NCI-H2081 treated with DMSO at 0.1 percent for 48 hours (cell line): ENCODE results near the gene RGPD6.
"Not testable (repeated sequence)": the region's sequence is repeated elsewhere in the genome, so short reads cannot be mapped to it uniquely, and the experiment has no call there.

ENCODE experiments used
- DNase-seq: peaks from one replicate; lab custom pipeline; 2025; lab: John Stamatoyannopoulos, UW

Gene RGPD6

DNA sequence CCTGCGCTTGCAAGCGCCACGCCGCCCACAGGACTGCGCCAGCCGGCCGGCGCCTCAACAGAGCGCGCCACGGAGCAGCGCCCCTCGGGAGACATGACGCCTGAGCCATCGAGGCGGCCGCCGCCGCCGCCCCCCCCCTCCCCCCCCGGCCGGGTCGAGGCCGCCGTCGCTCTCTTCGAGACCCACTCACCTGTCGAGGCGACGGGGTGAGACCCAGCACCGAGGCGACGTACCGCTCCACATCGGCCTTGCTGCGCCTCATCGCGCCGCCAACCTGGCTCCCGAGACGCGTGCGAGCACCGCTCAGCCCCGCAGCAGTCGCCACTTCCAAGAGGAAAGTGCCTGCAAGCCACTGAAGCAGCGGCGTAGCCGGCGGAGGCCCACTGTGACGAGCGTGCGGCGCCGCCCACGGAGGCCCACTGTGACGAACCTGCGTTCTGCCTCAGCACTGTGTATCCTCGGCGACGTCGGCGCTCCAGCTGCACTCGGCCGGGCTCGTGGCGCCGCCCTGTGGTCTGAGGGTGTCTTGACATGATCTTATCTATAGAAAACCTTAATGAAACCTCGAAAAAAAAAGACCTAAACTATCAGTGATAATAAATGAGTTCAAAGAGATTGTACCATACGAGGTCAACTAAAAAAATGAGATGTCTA is at the start of gene RGPD6:
RGPD6 (minus strand) TSS at position 460 of the 654 bp plus-strand sequence; CDS start at position 262, 198 bp downstream.
- not testable (repeated sequence) for DNase-seq

DNA sequence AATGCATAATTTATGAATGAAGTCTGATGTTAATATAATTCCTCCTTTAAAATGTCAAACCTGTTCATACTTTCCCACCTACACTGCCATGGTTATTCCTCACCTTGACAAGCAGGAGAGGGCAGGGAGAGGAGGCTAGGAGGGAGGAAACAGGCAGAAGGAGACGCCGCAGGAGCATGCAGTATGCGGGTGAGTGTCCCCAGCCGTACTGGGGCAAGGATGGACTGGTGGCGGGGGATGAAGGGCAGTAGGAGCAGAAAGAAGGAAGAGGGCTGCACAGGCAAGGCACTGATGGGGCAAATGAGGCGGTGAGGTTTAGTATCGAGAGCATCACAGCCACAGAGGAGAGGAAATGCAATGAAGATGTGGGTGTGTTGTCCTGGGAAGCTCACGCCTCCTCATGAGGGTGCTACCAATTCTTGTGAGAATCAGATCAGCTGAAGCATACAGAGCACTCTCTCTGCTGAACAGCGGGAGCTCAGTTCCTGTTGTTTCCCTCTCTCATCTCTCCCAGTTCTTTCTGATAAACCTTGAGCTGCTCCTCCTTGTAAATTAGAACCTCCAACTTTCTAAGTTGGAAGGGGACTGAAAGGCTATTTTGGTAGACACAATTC is 42.4 kb upstream of the RGPD6 start:
- DNase-seq = not testable (repeated sequence)

DNA sequence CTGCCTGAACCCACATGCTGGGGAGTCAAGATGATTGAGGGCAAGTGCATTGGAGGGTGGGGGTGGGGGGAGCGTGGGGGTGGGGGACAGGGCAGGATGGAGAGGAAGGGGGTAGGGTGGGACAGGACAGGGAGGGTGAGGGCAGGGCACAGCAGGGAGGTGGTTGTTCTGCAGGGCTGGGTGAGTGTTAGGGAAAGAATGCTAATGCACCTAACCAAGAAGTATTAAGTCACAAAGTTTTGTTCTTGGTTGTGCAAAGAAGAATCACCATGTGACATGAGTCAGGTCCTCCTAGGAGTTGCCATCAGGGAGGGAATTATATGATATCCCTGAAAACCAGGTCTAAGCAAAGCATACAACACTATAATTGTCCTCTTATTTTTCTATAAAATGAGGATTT is 36.9 kb upstream of the RGPD6 start:
- DNase-seq = not testable (repeated sequence)

GRCh38 chr2:110610613-110611250 is 33.7 kb upstream of the RGPD6 start:
- not testable (repeated sequence) for DNase-seq

DNA sequence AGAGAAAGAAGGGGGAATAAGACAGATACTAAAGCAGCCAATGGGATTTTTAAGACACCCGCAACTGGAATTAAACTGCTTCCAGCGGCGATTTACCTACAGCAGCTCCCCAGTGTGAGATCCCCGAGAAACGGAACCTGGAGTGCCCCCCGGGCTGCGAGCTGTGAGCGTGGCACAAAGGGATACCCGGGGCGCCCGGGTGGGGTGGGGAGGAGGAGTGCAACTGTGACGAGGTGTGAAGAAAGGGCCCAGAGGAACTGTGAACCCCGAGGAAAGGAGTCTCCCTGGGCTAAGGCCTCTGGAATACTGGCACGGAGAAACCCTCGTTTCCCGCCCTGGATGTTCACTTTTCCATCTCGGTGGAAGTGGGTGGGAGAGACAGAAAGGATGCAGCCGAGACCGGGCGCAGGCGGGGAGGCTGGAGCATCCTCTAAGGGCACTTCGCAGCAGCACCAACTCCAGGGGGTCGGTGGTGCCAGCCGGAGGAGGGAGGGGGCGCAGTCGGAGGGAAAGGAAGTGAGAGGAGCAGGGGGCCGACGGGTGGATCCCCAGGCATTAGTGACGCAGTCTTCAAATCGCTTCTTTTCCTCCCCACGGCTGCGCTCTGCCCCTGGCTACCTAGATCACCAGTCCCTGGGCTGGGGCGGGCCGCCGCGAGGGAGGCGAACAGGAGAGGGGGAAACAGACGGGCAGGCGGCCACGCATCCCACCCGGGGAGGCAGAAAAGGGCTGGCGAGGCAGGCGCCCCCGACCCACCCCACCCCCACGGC is 33.0 kb upstream of the RGPD6 start:
- not testable (repeated sequence) for DNase-seq

GRCh38 chr2:110608788-110609502 is 31.9 kb upstream of the RGPD6 start:
- not testable (repeated sequence) for DNase-seq

DNA sequence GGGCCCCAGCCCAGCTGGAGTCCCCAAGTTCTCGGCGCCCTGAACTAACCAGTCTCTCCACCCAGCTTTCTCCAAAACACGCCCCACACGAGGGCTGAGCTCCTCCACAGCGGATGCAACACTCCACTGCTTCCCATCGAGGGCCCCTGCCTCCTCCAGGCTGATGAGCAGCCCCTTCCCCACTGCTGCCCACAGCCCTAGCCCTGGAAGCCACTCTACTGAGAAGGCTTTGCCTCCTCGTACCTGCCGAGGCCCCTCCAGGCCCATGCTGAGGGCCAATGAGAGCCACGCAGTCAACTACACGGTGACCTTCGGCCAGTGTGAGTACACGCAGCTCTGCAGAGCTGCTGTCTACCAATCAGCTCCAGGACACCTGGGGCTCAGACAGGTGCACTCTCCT is 28.0 kb upstream of the RGPD6 start:
- not testable (repeated sequence) for DNase-seq

DNA sequence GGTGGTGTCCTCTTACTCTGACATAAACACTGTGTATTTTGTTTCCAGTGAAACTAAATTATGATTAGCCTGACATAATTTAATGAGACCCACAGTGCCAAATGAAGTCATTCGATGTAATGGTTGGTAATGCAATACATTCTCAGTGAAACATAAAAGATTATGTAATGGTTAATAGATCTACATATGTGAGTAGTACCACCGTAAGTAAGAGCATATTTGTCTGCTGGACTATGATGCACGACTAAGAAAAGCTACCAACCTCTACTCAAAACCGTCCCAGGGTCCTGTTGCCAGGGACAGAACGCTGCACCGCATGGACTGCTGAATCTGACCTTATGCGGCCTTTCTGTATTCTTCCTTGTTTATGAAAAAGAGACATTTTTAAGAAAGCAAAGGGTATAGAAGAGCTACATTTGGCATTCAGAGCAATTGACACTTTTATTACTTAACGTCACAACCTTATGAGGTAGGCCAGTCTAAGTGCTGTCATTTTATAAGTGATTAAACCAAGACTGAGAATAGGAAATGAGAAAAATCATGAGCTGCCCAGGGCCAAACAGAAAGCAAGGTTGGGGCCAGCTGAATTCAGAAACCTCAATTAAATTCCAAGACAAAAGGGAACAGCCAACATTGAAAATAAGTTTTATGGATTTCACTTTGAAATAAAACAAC is 27.0 kb upstream of the RGPD6 start:
- DNase-seq = not testable (repeated sequence)

GRCh38 chr2:110602139-110602538 is 25.1 kb upstream of the RGPD6 start:
- DNase-seq = not testable (repeated sequence)

DNA sequence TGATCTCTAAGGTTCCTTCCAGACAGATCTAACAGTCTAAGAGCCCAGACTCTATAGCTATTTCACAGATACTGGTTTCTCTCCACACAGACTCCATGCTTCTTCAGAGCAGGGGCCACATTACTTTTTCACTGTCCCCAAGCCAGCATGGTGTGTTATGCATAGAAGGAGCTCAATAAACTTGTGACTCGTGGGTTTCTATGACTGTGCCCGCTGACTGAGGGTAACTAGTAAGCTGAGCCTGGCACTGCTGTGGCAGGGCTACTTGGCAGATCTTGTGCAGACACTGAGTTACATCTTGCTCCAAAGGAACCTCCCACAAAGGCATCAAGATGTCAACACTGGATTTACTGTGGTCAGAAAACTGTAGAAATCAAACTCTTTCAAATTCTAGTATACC is 15.0 kb upstream of the RGPD6 start:
- not testable (repeated sequence) for DNase-seq

DNA sequence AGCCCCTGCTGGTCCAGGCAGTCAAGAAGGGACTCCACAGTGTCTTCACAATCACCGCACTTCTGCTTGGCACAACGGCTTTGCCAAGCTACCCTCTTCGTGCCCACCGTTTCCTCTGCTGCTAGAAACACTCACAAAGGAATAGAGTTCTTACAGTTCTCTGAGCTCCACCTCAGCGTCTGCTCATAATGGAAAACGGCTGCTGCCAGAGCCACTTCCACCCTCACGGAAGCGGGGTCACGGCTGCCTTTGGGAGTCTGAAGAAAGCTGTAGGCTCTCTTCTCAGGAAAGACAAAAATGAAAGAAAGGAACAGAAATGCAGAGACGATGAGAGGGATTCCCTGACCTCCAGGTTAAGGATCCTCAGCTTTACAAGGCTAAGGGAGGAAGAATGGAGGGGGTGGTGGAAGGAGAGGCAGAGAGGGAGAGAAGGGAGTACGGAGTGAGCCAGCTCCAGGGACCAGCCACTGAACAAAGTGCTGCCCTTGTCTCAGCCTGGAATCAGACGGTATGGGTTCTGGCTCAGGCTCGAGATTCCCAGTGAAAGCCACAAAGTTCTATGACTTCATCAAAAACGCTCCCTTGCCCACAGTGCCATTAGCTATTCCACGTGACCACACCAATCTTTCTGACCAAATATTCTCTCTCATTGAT is 12.8 kb upstream of the RGPD6 start:
- DNase-seq = not testable (repeated sequence)

DNA sequence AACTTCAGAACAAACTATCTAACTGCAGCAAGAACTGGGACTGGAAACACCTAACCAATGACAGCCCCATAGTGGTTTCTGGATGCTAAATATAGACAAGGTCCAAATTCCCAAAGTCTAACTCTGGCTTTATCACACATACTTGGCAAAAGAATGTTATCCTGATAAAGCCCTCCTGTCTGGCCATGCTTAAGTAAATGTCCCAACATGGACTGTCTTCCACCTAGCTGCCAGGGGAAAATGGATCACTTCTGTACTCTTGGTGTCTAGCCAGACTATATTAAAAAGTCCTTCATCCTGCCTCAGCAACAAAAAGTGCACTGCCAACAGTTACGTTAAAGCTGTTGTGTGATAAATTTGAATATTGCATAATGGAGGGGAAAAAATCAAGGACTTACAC is 11.5 kb upstream of the RGPD6 start:
- DNase-seq = not testable (repeated sequence)

DNA sequence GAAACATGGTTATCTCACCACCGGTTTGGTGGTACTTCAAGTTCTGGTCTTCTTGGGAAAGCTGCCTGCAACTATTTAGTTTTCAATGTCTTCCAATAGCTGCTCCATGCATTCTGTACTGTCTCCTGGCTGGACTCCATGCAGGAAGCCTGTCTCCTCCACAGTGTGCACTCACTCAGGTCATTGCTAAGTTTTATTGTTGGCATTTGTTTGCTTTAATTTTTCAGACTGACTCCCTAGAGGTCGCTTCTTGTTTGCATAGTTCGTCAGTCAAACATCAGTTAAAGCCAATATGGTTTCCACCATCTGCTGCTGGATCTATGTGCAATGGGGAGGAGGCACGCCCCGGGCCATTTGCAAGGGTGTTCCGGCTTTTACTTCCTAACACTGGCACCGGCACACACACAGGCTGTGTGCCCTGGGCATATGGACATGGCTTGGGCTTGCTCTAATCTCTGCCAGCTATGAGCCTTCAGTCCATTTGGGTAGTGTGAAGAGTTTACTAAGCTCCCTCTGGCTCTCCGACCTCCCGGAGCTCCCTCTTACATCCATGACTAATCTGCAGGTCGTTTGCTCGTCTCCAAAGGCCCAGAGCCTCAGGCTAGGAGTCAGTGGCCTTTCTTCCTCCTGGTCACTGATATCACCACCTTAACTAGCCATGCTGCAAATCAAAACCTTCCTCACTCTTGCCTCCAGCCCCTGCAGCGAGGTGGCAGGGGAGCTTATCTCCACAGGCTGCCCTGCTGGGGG is 2.4 kb upstream of the RGPD6 start:
- not testable (repeated sequence) for DNase-seq

GRCh38 chr2:110578429-110578828 is 1.4 kb upstream of the RGPD6 start:
- DNase-seq = not testable (repeated sequence)

DNA sequence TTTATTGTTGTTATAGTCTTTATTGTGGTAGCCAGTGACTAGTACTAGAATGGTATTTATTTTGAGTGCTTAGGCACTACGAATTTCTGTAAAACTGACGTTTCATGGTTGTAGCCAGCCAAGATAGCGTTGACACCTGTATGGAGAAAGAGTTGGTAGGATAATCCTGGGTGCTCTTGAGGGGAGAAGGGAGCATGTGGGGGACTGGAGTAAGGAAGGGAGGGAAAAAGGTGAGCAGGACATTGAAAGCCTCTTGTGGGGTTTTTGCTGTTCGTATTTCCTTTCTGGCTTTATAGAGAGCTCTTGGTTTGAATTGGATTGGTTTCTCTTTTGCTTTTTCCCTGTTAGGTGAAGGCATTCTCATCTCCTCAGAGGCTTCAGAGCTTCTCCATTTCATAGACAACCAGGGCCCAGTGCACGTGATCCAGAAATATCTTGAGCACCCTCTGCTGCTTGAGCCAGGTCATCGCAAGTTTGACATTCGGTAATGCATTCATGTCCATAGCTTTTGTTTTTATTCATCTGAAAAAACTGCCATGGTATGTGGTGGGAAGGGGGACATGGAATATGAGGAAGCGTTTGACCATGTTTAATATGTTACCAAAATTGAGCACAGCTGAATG is 77.2 kb downstream of the RGPD6 start:
- DNase-seq = not testable (repeated sequence)

DNA sequence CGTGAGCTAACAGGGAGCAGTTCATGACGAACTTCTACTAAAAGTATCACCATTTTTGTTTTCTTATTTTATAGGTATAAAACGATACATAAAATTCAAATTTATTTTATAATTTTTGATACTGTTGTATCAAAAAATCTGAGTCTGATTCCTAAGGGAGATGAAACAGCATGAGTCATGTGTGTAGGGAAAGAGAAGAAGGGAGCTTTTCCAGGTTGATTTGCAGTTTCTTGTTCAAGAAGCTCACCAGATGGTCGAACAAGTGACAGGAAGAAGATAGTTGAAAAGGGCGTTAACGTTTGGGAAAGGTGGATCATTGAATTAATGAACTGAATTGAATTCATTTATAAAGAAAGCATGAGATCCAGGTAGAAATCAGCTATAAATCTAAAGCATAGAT is 81.0 kb downstream of the RGPD6 start:
- DNase-seq = not testable (repeated sequence)

DNA sequence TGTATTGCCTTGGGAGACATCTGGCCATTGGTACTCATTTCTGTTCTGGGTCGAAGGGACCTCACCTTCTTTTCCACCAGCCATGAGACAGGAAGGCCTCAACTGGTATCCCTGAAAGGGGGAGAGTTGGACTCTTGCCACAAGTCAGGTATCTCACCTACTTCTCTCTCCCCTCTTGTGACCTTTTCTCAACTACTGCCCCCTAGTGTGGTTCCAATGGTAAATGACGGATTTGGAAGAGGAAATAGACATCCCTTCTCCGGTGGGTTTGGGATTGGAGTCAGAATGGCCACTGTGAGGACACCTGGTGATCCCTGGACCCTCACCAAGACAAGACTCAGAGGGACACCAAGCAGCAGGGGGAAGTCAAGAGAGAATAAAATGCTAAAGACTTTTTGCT is 82.5 kb downstream of the RGPD6 start:
- not testable (repeated sequence) for DNase-seq

DNA sequence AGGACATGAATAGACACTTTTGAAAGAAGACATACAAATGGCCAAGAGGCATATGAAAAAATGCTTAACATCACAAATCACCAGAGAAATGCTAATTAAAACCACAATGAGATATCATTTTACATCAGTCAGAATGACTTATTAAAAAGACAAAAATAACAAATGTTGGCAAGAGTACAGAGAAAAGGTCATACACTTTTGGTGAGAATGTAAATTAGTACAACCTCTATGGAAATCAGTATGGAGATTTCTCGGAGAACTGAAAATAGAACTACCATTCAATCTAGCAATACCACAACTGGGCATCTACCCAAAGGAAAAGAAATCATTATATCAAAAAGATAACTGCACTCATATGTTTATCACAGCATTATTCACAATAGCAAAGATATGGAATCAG is 88.0 kb downstream of the RGPD6 start:
- not testable (repeated sequence) for DNase-seq

DNA sequence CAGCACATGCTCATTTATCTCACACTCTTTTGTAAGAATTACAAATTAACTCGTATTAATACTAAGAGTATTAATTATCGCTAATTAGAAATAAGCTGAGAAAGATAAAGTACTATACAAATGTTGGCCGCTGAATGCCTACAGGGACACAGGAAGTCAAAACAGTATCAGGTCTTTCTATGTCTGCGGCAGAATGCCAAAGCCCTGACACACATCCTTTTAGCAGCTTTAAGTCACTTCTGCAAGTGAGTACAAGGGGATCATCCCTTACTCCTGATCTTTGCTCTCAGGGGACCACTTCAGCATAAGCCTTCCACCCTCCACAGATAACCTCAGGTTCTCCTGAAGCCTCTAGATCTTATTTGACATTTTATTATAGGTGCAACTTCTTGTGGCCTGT is 94.3 kb downstream of the RGPD6 start:
- DNase-seq = not testable (repeated sequence)
